Osteoblast (primary cell): ENCODE measurements around the gene ATRIP. TPM values are rescaled to one million over a fixed set of nuclear protein-coding genes. Genes with fewer than 3 reads are reported as not detected.

Experiments
- DNase-seq: peaks from one replicate; pipeline ENCODE4 v3.0.0; 2011; ENCODE audit warnings: low spot score, mixed read lengths; ENCODE audit not compliant: insufficient read length; ENCODE audit errors: missing footprints
- H2AFZ ChIP-seq: 2 replicates; pipeline ENCODE4 v1.6.0; 2011; ENCODE audit warnings: mild to moderate bottlenecking, low read length
- H3K27ac ChIP-seq: 2 replicates; pipeline ENCODE4 v1.5.1; 2011; ENCODE audit warnings: mild to moderate bottlenecking, low read depth, low read length, moderate library complexity
- H3K27me3 ChIP-seq: 2 replicates; pipeline ENCODE4 v1.6.0; 2012; ENCODE audit warnings: mild to moderate bottlenecking, control low read depth, inconsistent platforms, low read length, moderate library complexity; ENCODE audit not compliant: insufficient read depth
- H3K36me3 ChIP-seq: 2 replicates; pipeline ENCODE4 v1.5.1; 2011; ENCODE audit warnings: mild to moderate bottlenecking, low read length, control low read depth, moderate library complexity; ENCODE audit not compliant: insufficient read depth
- H3K4me1 ChIP-seq: 2 replicates; pipeline ENCODE4 v1.5.1; 2011; ENCODE audit warnings: mild to moderate bottlenecking, low read length, control low read depth, moderate library complexity; ENCODE audit not compliant: insufficient read depth
- H3K4me2 ChIP-seq: 2 replicates; pipeline ENCODE4 v1.6.0; 2011; ENCODE audit warnings: mild to moderate bottlenecking, low read length; ENCODE audit not compliant: insufficient read depth
- H3K4me3 ChIP-seq: fragments of 200-600 bp; sonication (generic); 3 replicates; pipeline ENCODE4 v1.5.1; 2012; ENCODE audit warnings: mild to moderate bottlenecking, low read length, inconsistent platforms; ENCODE audit not compliant: insufficient read depth
- H3K79me2 ChIP-seq: 2 replicates; pipeline ENCODE4 v1.6.0; 2012; ENCODE audit warnings: mild to moderate bottlenecking, low read length, control low read depth, inconsistent platforms; ENCODE audit not compliant: insufficient read depth
- H3K9me3 ChIP-seq: 2 replicates; pipeline ENCODE4 v1.5.1; 2011; ENCODE audit warnings: low read depth, low read length, control low read depth
- H4K20me1 ChIP-seq: 2 replicates; pipeline ENCODE4 v1.6.0; 2012; ENCODE audit warnings: mild to moderate bottlenecking, low read length, control low read depth; ENCODE audit not compliant: insufficient read depth
- total RNA-seq: library from RNA; depleted of rRNA; stranded (reverse); fragments of >200 nt; gene quantifications from 2 replicates; pipeline ENCODE4 v1.2.3, GENCODE V29; 2012
- TF ChIP-seq, protein P1 (sequence below): IDR thresholded peaks from 2 replicates; pipeline ENCODE4 v1.5.1; 2011; ENCODE audit warnings: mild to moderate bottlenecking, low read depth, low read length, moderate library complexity; ENCODE audit errors: extremely low read depth

The ATRIP gene
- total RNA-seq, 1 donor, result 5.1 TPM

GRCh38 chr3:48402907-48403306, 43.6 kb upstream of the ATRIP start:
- peak; percentile 56 for DNase-seq
- TF ChIP-seq, protein P1, sequence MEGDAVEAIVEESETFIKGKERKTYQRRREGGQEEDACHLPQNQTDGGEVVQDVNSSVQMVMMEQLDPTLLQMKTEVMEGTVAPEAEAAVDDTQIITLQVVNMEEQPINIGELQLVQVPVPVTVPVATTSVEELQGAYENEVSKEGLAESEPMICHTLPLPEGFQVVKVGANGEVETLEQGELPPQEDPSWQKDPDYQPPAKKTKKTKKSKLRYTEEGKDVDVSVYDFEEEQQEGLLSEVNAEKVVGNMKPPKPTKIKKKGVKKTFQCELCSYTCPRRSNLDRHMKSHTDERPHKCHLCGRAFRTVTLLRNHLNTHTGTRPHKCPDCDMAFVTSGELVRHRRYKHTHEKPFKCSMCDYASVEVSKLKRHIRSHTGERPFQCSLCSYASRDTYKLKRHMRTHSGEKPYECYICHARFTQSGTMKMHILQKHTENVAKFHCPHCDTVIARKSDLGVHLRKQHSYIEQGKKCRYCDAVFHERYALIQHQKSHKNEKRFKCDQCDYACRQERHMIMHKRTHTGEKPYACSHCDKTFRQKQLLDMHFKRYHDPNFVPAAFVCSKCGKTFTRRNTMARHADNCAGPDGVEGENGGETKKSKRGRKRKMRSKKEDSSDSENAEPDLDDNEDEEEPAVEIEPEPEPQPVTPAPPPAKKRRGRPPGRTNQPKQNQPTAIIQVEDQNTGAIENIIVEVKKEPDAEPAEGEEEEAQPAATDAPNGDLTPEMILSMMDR, result no peak
- Histone ChIP-seq H3K4me2 (no peak overlapping the region), H3K36me3 (no peaks in the 10 kb centered on the region), H3K27ac (no peak overlapping the region), H3K27me3 (peaks cover 21% of the 10 kb centered on the region), H3K4me3 (no peak overlapping the region), H3K4me1 (peaks cover 11% of the 10 kb centered on the region), H3K79me2 (no peaks in the 10 kb centered on the region), H4K20me1 (no peaks in the 10 kb centered on the region), H2AFZ (no peak overlapping the region), H3K9me3 (no peaks in the 10 kb centered on the region)

GRCh38 chr3:48403533-48404439, 42.8 kb upstream of the ATRIP start:
- Histone ChIP-seq H2AFZ (no peak overlapping the region), H3K4me2 (no peak overlapping the region), H4K20me1 (no peaks in the 10 kb centered on the region), H3K27me3 (peaks cover 12% of the 10 kb centered on the region), H3K4me3 (no peak overlapping the region), H3K79me2 (no peaks in the 10 kb centered on the region), H3K4me1 (peaks cover 11% of the 10 kb centered on the region), H3K27ac (no peak overlapping the region), H3K36me3 (no peaks in the 10 kb centered on the region), H3K9me3 (no peaks in the 10 kb centered on the region)
- DNase-seq, result peak; percentile 45
- TF ChIP-seq, protein P1, result no peak

- H3K4me3 ChIP-seq, result no peak overlapping the region
- peaks cover 11% of the 10 kb centered on the region for H3K4me1 ChIP-seq
- H3K36me3 ChIP-seq, result no peaks in the 10 kb centered on the region
Measured at GRCh38 chr3:48404440-48405342, 41.8 kb upstream of the ATRIP start.

More at GRCh38 chr3:48404440-48405342, 41.8 kb upstream of the ATRIP start:
- H2AFZ ChIP-seq, result no peak overlapping the region
- no peak overlapping the region for H3K4me2 ChIP-seq
- TF ChIP-seq, protein P1, result no peak
- H3K9me3 ChIP-seq, result no peaks in the 10 kb centered on the region
- peaks cover 3% of the 10 kb centered on the region for H3K27me3 ChIP-seq
- no peaks in the 10 kb centered on the region for H4K20me1 ChIP-seq
- no peak overlapping the region for H3K27ac ChIP-seq
- H3K79me2 ChIP-seq, result no peaks in the 10 kb centered on the region
- peak; percentile 67 for DNase-seq
